Measurements from ENCODE around the gene ME3. TPM values are rescaled to one million over a fixed set of nuclear protein-coding genes. Genes with fewer than 3 reads are reported as not detected.

ME3 gene
- total RNA-seq, 2 experiments from 2014 or later: 1.5 to 2.9 TPM

DNA sequence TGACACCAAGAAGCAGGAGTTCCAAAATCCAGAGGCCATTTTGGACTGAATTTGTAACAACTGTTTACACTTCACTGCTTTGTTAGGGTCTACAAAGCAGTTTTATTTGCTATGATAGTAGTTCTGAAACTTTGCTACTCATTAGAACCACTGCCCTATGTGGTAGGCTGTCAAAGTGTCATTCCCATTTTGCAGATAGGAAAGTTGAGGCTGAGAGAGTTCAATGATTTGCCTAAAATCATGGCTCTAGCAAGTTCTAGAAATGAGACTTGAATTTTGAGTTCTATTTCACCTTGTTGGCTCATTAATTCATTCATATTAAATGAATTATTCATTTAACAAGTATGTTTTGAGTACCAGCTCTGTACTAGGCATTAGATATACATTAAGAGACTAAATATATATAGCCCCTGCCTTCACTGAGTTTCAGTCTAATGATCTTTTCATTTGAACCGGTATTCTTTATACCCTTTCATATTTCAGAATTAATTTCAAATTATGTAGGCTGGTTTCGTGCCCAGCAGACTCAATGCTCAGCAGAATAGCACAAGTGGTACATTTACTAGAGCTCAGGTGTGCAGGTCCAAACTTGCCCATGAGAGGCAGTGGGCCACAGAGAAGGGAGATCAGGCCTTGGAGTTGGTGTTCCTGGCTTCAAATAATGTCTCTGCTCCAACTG is 93.5 kb downstream of the ME3 start:
- ChIA-PET POLR2A (no interaction called here), CTCF (no interaction called here)
- H3K4me3 Mint-ChIP-seq: no peak overlapping the region
- H3K4me1 Mint-ChIP-seq: no peaks in the 10 kb centered on the region
- no peaks in the 10 kb centered on the region for H3K36me3 Mint-ChIP-seq (ENCODE audit: low read depth)
- DNase-seq: no peak
- H3K27me3 Mint-ChIP-seq: peaks cover 4% of the 10 kb centered on the region
- no peaks in the 10 kb centered on the region for H3K9me3 Mint-ChIP-seq
- no peak overlapping the region for H3K27ac Mint-ChIP-seq

- Mint-ChIP-seq H3K9me3 (no peaks in the 10 kb centered on the region), H3K36me3 (ENCODE audit: low read depth) (no peaks in the 10 kb centered on the region), H3K4me1 (no peaks in the 10 kb centered on the region), H3K4me3 (no peak overlapping the region), H3K27me3 (peaks cover 4% of the 10 kb centered on the region), H3K27ac (no peak overlapping the region)
- CTCF ChIA-PET: interaction anchor here (0.6 kb wide), 1 partner anchor 41 kb away, joined by 5 read pairs; no protein-coding TSS in a partner anchor
- no peak for DNase-seq
- POLR2A ChIA-PET: no interaction called here
Observed at GRCh38 chr11:86577644-86578636, 94.5 kb downstream of the ME3 start.

- H3K27ac Mint-ChIP-seq: no peak overlapping the region
- H3K9me3 Mint-ChIP-seq: no peaks in the 10 kb centered on the region
- no peaks in the 10 kb centered on the region for H3K4me1 Mint-ChIP-seq
- CTCF ChIA-PET: no interaction called here
- POLR2A ChIA-PET: no interaction called here
- H3K4me3 Mint-ChIP-seq: no peak overlapping the region
- no peak for DNase-seq
- H3K36me3 Mint-ChIP-seq (ENCODE audit: low read depth): no peaks in the 10 kb centered on the region
- peaks cover 4% of the 10 kb centered on the region for H3K27me3 Mint-ChIP-seq
Observed at GRCh38 chr11:86576946-86577624, 95.3 kb downstream of the ME3 start.

DNA sequence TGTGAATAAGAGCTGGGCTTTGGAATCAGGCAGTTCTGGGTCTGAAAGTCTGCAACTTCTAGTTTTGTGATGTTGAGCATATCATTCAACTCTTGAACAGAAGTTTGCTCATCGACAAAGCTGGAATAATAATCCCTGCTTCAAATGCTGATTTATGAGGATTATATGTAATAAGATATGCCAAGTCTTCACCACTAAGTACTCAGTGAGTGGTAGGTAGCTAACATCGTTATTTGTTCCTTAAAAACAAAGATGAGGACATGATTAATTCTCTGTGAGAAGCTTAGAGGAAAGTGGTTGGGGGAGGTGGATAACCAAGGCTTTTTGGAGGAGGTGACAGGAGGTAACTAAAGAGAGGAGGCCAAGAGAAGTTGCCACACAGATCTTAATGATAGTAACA is 96.5 kb downstream of the ME3 start:
- H3K36me3 Mint-ChIP-seq (ENCODE audit: low read depth): no peaks in the 10 kb centered on the region
- no peak for DNase-seq
- CTCF ChIA-PET: no interaction called here
- no peaks in the 10 kb centered on the region for H3K27me3 Mint-ChIP-seq
- no peak overlapping the region for H3K27ac Mint-ChIP-seq
- H3K9me3 Mint-ChIP-seq: no peaks in the 10 kb centered on the region
- POLR2A ChIA-PET: no interaction called here
- H3K4me3 Mint-ChIP-seq: no peak overlapping the region
- H3K4me1 Mint-ChIP-seq: no peaks in the 10 kb centered on the region

DNA sequence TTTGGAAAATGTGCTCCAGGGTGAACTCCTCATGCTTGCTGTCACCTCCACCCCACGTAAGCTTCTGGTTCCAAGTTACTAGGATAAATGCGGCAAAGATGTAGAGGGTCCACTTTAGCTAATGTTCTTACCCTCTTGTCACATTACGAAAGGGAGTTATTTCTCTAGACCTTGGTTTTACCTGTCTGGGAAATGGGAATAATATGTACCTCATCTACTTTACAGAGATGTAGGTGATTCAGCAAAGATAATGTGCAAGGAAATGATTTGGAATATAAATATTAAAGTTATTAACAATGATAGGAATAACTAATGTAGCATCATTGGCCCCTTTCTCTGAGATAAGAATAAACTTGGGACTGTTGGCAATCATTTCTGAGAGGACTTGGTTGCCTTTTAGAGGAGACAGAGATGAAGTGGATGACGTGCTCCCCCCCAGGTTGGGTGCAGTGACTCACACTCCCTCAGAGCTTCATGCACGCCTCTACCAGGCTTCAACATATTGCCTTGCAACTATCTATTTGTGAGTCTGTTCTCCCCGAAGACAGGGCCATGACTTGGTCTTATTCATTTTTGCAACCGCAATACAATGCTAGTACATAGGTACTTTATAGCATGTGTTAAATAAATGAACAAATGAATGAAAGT is 97.1 kb downstream of the ME3 start:
- ChIA-PET POLR2A (no interaction called here), CTCF (interaction anchor here (0.6 kb wide), 1 partner anchor 1358 kb away, joined by 4 read pairs; no protein-coding TSS in a partner anchor)
- Mint-ChIP-seq H3K36me3 (ENCODE audit: low read depth) (no peaks in the 10 kb centered on the region), H3K4me1 (no peaks in the 10 kb centered on the region), H3K4me3 (no peak overlapping the region), H3K27ac (no peak overlapping the region), H3K27me3 (no peaks in the 10 kb centered on the region), H3K9me3 (no peaks in the 10 kb centered on the region)
- no peak for DNase-seq

DNA sequence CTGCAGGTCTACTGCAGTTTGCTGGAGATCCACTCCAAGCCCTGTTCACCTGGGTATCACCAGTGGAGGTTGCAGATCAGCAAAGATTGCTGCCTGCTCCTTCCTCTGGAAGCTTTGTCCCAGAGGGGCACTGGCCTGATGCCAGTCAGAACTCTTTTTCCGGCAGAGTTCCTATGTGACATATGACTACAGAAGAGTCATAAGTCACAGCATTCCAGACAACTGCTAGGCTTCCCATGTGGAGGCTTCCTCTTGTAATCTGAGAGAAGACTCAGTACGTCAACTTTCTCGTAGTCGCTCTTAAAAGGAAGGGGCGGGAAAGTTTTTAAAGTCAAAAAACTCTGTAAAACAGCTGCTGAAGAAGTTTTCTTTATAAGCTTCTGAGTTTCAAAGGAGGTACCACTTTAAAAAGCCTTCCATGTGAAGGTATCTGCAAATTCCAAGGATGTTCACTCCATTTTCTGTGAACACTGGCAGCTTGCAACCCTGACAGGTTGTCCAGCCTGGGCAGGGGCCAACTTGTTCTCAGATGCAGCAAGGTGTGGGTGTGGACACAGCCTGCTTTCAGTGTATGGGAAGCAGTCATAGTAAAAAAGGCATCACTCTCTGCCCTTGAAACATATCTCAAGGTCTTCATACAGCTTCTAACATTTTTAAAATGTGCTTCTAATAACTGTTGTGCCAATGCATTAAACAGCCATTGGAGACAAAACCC is 97.8 kb downstream of the ME3 start:
- no peaks in the 10 kb centered on the region for H3K9me3 Mint-ChIP-seq
- CTCF ChIA-PET: interaction anchor here (0.6 kb wide), 1 partner anchor 1359 kb away, joined by 4 read pairs; no protein-coding TSS in a partner anchor

DNA sequence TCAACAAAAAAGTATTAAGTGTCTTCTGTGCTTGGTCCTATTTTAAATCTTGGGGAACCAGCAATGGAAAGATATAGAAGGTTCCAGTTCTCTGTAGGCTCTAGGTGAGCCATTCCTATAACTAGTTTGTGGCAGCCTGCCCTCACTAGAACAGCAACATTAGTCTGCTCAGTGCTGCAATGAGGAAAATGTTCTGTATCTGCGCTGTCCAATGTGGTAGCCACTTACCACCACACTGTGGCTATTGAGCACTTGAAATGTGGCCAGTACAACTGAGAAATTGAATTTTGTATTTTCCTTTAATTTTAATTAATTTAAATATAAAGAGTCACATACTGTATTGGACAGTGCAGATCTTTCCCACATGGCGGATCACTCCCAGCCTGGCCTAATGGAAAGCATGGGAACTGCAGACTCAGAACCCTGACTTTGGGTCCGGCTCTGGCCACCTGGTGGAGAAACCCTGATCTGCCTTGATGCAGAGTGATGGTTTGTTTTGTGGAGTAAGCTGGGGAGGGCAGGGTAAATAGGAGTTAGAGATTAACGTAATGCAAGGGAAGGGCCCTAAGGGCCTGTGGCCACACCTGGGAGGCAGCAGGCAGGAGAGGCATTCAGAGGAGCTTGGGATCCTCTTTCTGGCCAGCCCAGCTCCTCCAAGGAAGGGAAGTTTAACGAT is 101.0 kb downstream of the ME3 start:
- Mint-ChIP-seq H3K4me3 (no peak overlapping the region), H3K27ac (no peak overlapping the region), H3K4me1 (no peaks in the 10 kb centered on the region), H3K9me3 (no peaks in the 10 kb centered on the region), H3K27me3 (no peaks in the 10 kb centered on the region), H3K36me3 (ENCODE audit: low read depth) (no peaks in the 10 kb centered on the region)
- DNase-seq: no peak
- POLR2A ChIA-PET: no interaction called here
- CTCF ChIA-PET: interaction anchor here (0.6 to 0.9 kb wide), 2 partner anchors 111 to 397 kb away, joined by 3 to 4 read pairs; no protein-coding TSS in a partner anchor

More for the DNA sequence above, 97.8 kb downstream of the ME3 start:
- Mint-ChIP-seq H3K36me3 (ENCODE audit: low read depth) (no peaks in the 10 kb centered on the region), H3K27ac (no peak overlapping the region), H3K27me3 (no peaks in the 10 kb centered on the region), H3K4me1 (no peaks in the 10 kb centered on the region), H3K4me3 (no peak overlapping the region)
- POLR2A ChIA-PET: no interaction called here
- DNase-seq: no peak

DNA sequence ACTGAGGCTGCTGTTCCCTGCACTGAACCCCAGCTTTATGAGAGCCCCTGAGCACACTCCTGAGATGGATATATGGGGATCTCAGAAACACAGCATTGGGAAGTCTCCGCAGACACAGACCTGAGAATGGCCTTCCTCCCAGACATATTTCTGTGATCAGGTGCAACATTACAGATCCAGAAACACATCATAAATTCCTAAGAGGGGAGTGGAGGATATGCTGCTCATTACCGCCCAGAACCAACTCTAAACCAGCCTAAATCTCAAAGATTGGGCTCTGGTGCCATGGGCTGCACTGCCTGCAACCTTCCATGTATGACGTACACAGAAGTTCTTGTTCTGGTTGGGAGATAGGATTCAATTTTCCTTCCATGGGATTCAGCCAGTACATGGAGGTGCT is 102.0 kb downstream of the ME3 start:
- Mint-ChIP-seq H3K4me1 (no peaks in the 10 kb centered on the region), H3K27me3 (no peaks in the 10 kb centered on the region), H3K4me3 (no peak overlapping the region), H3K36me3 (ENCODE audit: low read depth) (no peaks in the 10 kb centered on the region), H3K9me3 (no peaks in the 10 kb centered on the region), H3K27ac (no peak overlapping the region)
- POLR2A ChIA-PET: no interaction called here
- DNase-seq: no peak
- CTCF ChIA-PET: no interaction called here

DNA sequence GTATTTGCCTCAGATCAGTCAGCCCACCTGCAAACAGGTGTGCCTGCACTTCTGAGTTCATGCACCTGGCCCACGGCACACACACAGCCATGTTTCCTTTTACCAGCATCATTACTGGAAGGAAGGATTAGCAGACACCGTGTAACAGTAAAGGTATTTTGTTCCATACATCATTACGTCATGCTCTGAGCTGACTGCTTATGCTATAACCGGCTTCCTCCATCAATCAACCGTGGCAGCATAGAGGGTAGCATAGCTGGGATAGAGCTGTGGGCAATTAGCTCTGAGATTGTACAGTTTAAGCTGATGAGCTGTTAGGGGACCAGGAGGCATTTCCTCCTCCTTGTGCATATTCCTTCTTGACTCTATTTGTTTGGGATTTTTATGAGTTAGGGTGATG is 102.4 kb downstream of the ME3 start:
- no peak for DNase-seq
- Mint-ChIP-seq H3K36me3 (ENCODE audit: low read depth) (no peaks in the 10 kb centered on the region), H3K9me3 (no peaks in the 10 kb centered on the region), H3K27ac (no peak overlapping the region), H3K27me3 (no peaks in the 10 kb centered on the region), H3K4me1 (no peaks in the 10 kb centered on the region), H3K4me3 (no peak overlapping the region)
- ChIA-PET POLR2A (no interaction called here), CTCF (interaction anchor here (1.0 kb wide), 1 partner anchor 12 kb away, joined by 3 read pairs; no protein-coding TSS in a partner anchor)

GRCh38 chr11:86569109-86569508 is 103.3 kb downstream of the ME3 start:
- Mint-ChIP-seq H3K27ac (no peak overlapping the region), H3K9me3 (no peaks in the 10 kb centered on the region), H3K4me1 (no peaks in the 10 kb centered on the region), H3K36me3 (ENCODE audit: low read depth) (no peaks in the 10 kb centered on the region), H3K4me3 (no peak overlapping the region), H3K27me3 (no peaks in the 10 kb centered on the region)
- no peak for DNase-seq
- POLR2A ChIA-PET: no interaction called here
- CTCF ChIA-PET: interaction anchor here (1.0 to 1.1 kb wide), 2 partner anchors 11 to 13 kb away, joined by 3 to 4 read pairs; no protein-coding TSS in a partner anchor

DNA sequence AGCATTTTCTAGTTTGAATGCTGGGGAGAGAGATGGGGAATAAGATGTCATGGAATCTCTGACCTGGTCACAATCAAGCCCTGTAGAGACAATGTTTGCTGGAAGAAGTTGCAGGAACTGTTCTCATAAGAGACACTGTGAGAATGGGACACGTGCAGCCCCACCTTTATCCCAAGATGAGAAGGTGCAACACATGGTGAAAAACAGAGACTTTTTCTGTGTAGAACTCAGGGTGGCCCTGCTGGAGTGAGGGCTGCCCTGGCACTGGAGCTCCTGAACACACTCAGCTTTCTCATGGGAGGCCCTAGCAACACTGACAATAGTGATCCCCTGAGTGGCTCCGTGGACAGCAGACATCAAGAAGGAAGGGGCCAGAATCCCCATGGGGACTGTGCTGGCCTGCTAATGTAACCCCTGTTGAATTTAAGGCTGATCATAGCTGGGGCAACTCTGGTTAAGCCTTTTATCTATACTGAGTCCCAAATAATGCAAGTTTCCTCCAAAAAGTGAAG is 106.6 kb downstream of the ME3 start:
- no peak for DNase-seq
- ChIA-PET CTCF (interaction anchor here (0.6 kb wide), 3 partner anchors 660 to 702 kb away, joined by 3 to 4 read pairs (median 3); no protein-coding TSS in a partner anchor), POLR2A (no interaction called here)
- H3K4me3 Mint-ChIP-seq: no peak overlapping the region
- H3K9me3 Mint-ChIP-seq: no peaks in the 10 kb centered on the region
- H3K27ac Mint-ChIP-seq: no peak overlapping the region
- no peaks in the 10 kb centered on the region for H3K27me3 Mint-ChIP-seq
- no peaks in the 10 kb centered on the region for H3K4me1 Mint-ChIP-seq
- H3K36me3 Mint-ChIP-seq (ENCODE audit: low read depth): no peaks in the 10 kb centered on the region

Measured in activated CD4-positive, alpha-beta T cell treated with anti-CD3 and anti-CD28 coated beads, Interleukin-2, amount 10 ng/mL, durations not matched to agents 7 days and 5 days (primary cell).